H1 (cell line): ENCODE data around the gene PRDM15. TPM values are rescaled to one million over a fixed set of nuclear protein-coding genes. Genes with fewer than 3 reads are reported as not detected.

Experiments used
- CTCF ChIA-PET: fragments of 300-600 bp; sonication (Branson Sonifier 250); formaldehyde crosslinking; loops from one replicate; lab custom pipeline; 2021; ENCODE audit not compliant: partially characterized antibody; lab: Charles Lee
- POLR2A ChIA-PET: fragments of 300-600 bp; sonication (Branson Sonifier 250); formaldehyde crosslinking; loops from one replicate; lab custom pipeline; 2021; ENCODE audit warnings: inconsistent platforms; ENCODE audit not compliant: partially characterized antibody; lab: Charles Lee
- DNase-seq, 2 experiments: peaks; one replicate each; pipeline versions ENCODE4 v3.0.0 to v3.0.0-alpha.2; 2010 to 2022; ENCODE audit warnings: low spot score in 2 of 2, low read depth in 1 of 2, mixed read lengths in 1 of 2
- FAIRE-seq: peaks from 2 replicates; lab custom pipeline; 2011; peaks lifted over from hg19 to GRCh38; lab: Jason Lieb, UNC
- H2AFZ ChIP-seq: 2 replicates; pipeline ENCODE4 v1.8.1; 2012; ENCODE audit warnings: low read length, inconsistent platforms
- H2AK5ac ChIP-seq: 2 replicates; pipeline ENCODE4 v1.6.1; 2013; ENCODE audit warnings: low read depth, low read length
- H2BK120ac ChIP-seq: replicated peaks from 2 replicates; pipeline ENCODE3; 2013; ENCODE audit warnings: low read depth, low read length, inconsistent platforms
- H2BK12ac ChIP-seq: 2 replicates; pipeline ENCODE4 v1.6.1; 2013; ENCODE audit warnings: low read depth, low read length
- H2BK15ac ChIP-seq: 2 replicates; pipeline ENCODE4 v1.6.1; 2013; ENCODE audit warnings: low read length
- H2BK20ac ChIP-seq: 2 replicates; pipeline ENCODE4 v1.6.1; 2013; ENCODE audit warnings: low read length
- H2BK5ac ChIP-seq: 2 replicates; pipeline ENCODE4 v1.6.1; 2013; ENCODE audit warnings: low read depth, low read length
- H3K14ac ChIP-seq: 2 replicates; pipeline ENCODE4 v1.6.1; 2013; ENCODE audit warnings: inconsistent platforms; ENCODE audit not compliant: insufficient read length
- H3K18ac ChIP-seq: 2 replicates; pipeline ENCODE4 v1.6.1; 2013; ENCODE audit warnings: low read length; ENCODE audit errors: extremely low read depth
- H3K23ac ChIP-seq: 2 replicates; pipeline ENCODE4 v1.6.1; 2013; ENCODE audit warnings: inconsistent platforms; ENCODE audit not compliant: insufficient read length
- H3K23me2 ChIP-seq: 2 replicates; pipeline ENCODE4 v1.6.1; 2013; ENCODE audit warnings: low read depth, low read length
- H3K27ac ChIP-seq: 2 replicates; pipeline ENCODE4 v1.6.1; 2011; ENCODE audit warnings: low read depth, low read length, inconsistent platforms
- H3K27me3 ChIP-seq, 4 experiments: replicated peaks in 1 of 4; 1 replicate in 1 of 4; 2 replicates in 3 of 4; pipeline versions ENCODE4 v1.6.1 to v1.8.1; 2011 to 2013; ENCODE audit warnings: low read length in 3 of 4, mild to moderate bottlenecking in 3 of 4, inconsistent platforms in 2 of 4, mixed read lengths in 2 of 4, moderate library complexity in 1 of 4; ENCODE audit not compliant: control insufficient read depth in 3 of 4, insufficient read depth in 3 of 4; ENCODE audit errors: extremely low read depth in 1 of 4
- H3K36me3 ChIP-seq, 4 experiments: 2 replicates each; pipeline versions ENCODE4 v1.6.1 to v1.8.1; 2011 to 2013; ENCODE audit warnings: mild to moderate bottlenecking in 4 of 4, low read length in 3 of 4, moderate library complexity in 2 of 4, control low read depth in 1 of 4, inconsistent platforms in 1 of 4; ENCODE audit not compliant: insufficient read depth in 4 of 4, control insufficient read depth in 2 of 4
- H3K4ac ChIP-seq: replicated peaks from 2 replicates; pipeline ENCODE3; 2013; ENCODE audit warnings: low read length, low read depth, mixed read lengths, inconsistent platforms; ENCODE audit not compliant: insufficient read length
- H3K4me1 ChIP-seq, 4 experiments: replicated peaks in 1 of 4; 1 replicate in 1 of 4; 2 replicates in 3 of 4; pipeline versions ENCODE4 v1.6.1 to v1.8.1; 2011 to 2013; ENCODE audit warnings: low read length in 3 of 4, inconsistent platforms in 2 of 4, mixed read lengths in 1 of 4; ENCODE audit not compliant: insufficient read depth in 4 of 4, control insufficient read depth in 3 of 4
- H3K4me2 ChIP-seq, 2 experiments: 2 replicates each; pipeline versions ENCODE4 v1.6.1 to v1.8.1; 2011 to 2013; ENCODE audit warnings: low read depth in 2 of 2, low read length in 2 of 2, control low read depth in 1 of 2, inconsistent platforms in 1 of 2, mild to moderate bottlenecking in 1 of 2; ENCODE audit not compliant: insufficient read depth in 1 of 2
- H3K4me3 ChIP-seq, 4 experiments: fragments of 200-600, 300-600 bp in 1 of 4; sonication (generic), shearing (Covaris generic), sonication (Bioruptor Twin) in 1 of 4; 2 replicates each; pipeline versions ENCODE4 v1.5.1 to v1.8.1; 2011 to 2016; ENCODE audit warnings: low read length in 4 of 4, low read depth in 3 of 4, control low read depth in 2 of 4, inconsistent platforms in 2 of 4, mild to moderate bottlenecking in 2 of 4, mixed read lengths in 1 of 4, moderate library complexity in 1 of 4; ENCODE audit not compliant: insufficient read depth in 2 of 4; ENCODE audit errors: extremely low read depth in 1 of 4
- H3K56ac ChIP-seq: replicated peaks from 2 replicates; pipeline ENCODE3; 2013; ENCODE audit warnings: low read depth, mild to moderate bottlenecking, mixed read lengths, low read length, inconsistent platforms; ENCODE audit not compliant: insufficient read length
- H3K79me1 ChIP-seq: 2 replicates; pipeline ENCODE4 v1.6.1; 2013; ENCODE audit warnings: low read depth, low read length, control low read depth
- H3K79me2 ChIP-seq, 2 experiments: 2 replicates each; pipeline versions ENCODE4 v1.6.1 to v1.8.1; 2012 to 2013; ENCODE audit warnings: low read length in 2 of 2, mild to moderate bottlenecking in 2 of 2, inconsistent platforms in 1 of 2; ENCODE audit not compliant: insufficient read depth in 2 of 2, control insufficient read depth in 1 of 2
- H3K9ac ChIP-seq, 4 experiments: replicated peaks in 1 of 4; 1 replicate in 1 of 4; 2 replicates in 3 of 4; pipeline versions ENCODE4 v1.6.1 to v1.8.1; 2011 to 2013; ENCODE audit warnings: low read depth in 3 of 4, low read length in 3 of 4, control low read depth in 2 of 4, mild to moderate bottlenecking in 2 of 4, moderate library complexity in 2 of 4, inconsistent platforms in 1 of 4; ENCODE audit errors: extremely low read depth in 1 of 4
- H3K9me3 ChIP-seq, 2 experiments: 2 replicates each; pipeline versions ENCODE4 v1.6.1 to v1.8.1; 2012 to 2013; ENCODE audit warnings: mild to moderate bottlenecking in 2 of 2, moderate library complexity in 2 of 2, control low read depth in 1 of 2, inconsistent platforms in 1 of 2, low read depth in 1 of 2, low read length in 1 of 2, mixed read lengths in 1 of 2; ENCODE audit not compliant: insufficient read depth in 2 of 2
- H4K20me1 ChIP-seq, 2 experiments: replicated peaks in 1 of 2; 2 replicates each; pipeline versions ENCODE3 to v1.8.1; 2011 to 2013; ENCODE audit warnings: inconsistent platforms in 2 of 2, low read length in 2 of 2, mild to moderate bottlenecking in 1 of 2; ENCODE audit not compliant: insufficient read depth in 2 of 2, control insufficient read depth in 1 of 2
- H4K5ac ChIP-seq: 2 replicates; pipeline ENCODE4 v1.6.1; 2013; ENCODE audit warnings: low read length, low read depth, mixed read lengths, inconsistent platforms; ENCODE audit not compliant: insufficient read length
- H4K8ac ChIP-seq: 2 replicates; pipeline ENCODE4 v1.8.0; 2013; ENCODE audit warnings: mild to moderate bottlenecking, moderate library complexity, low read length, inconsistent platforms; ENCODE audit not compliant: insufficient read depth; ENCODE audit errors: extremely low read depth
- H4K91ac ChIP-seq: replicated peaks from 2 replicates; pipeline ENCODE3; 2013; ENCODE audit warnings: low read length, mixed read lengths, inconsistent platforms; ENCODE audit not compliant: insufficient read length
- CBX5 ChIP-seq: fragments of 300-800, 300-1000 bp; sonication (generic); IDR thresholded peaks from 2 replicates; pipeline ENCODE4 v1.7.1; 2016; ENCODE audit warnings: antibody characterized with exemption, low read length, low read depth
- CHD2 ChIP-seq: IDR thresholded peaks from 2 replicates; pipeline ENCODE4 v1.6.1; 2012; ENCODE audit warnings: low read length, improper control_type of control experiment
- FOSL1 ChIP-seq: IDR thresholded peaks from 2 replicates; pipeline ENCODE4 v1.6.1; 2011; ENCODE audit warnings: mild to moderate bottlenecking, low read depth, low read length, moderate library complexity; ENCODE audit not compliant: insufficient read depth
- POU5F1 ChIP-seq: IDR thresholded peaks from 2 replicates; pipeline ENCODE4 v1.6.1; 2011; ENCODE audit warnings: low read depth, mild to moderate bottlenecking, low read length, moderate library complexity
- WGBS, 2 experiments: shearing (Covaris generic) in 1 of 2; methylation state at CpG; one replicate each; pipeline versions ENCODE4 v1.1.6 to v1.1.7; 2013 to 2015; ENCODE audit warnings: low lambda C conversion rate in 2 of 2, mixed read lengths in 2 of 2, inconsistent platforms in 1 of 2, low coverage in 1 of 2, missing lambda C conversion rate in 1 of 2; ENCODE audit not compliant: insufficient replicate concordance in 2 of 2, insufficient coverage in 1 of 2, insufficient read length in 1 of 2; ENCODE audit errors: extremely low coverage in 1 of 2, missing lambda C conversion rate in 1 of 2; 5-methylcytosine and 5-hydroxymethylcytosine counted together
- polyA plus RNA-seq, 7 experiments: library from polyadenylated mRNA; depleted of rRNA in 3 of 7; stranded (reverse) in 5 of 7; unstranded in 2 of 7; fragments of >200 nt in 5 of 7; fragments of 200-250 nt in 2 of 7; gene quantifications; 1 replicate in 5 of 7; 2 replicates in 1 of 7; 4 replicates in 1 of 7; pipeline versions ENCODE4 v1.2.1 to v1.2.3, GENCODE V29; 2011 to 2013; ENCODE audit warnings: missing spikeins in 2 of 7, mixed read lengths in 2 of 7
- total RNA-seq: library from RNA; stranded (reverse); fragmentation: NEBNext Ultra II Directional; extraction: Animal tissue kit (Norgen Biotek cat#: 25700); gene quantifications from 2 replicates; pipeline ENCODE4 v1.2.1, GENCODE V29; 2021
- TF ChIP-seq, protein P1 (sequence below): IDR thresholded peaks from 2 replicates; pipeline ENCODE4 v1.6.1; 2011; ENCODE audit warnings: low read length, improper control_type of control experiment

Gene PRDM15
- total and polyA plus RNA-seq, 2 of the 8 experiments (the other 6 are each of a cell fraction or from before 2014, with no cell fraction given): 9.7 to 10.5 TPM

DNA sequence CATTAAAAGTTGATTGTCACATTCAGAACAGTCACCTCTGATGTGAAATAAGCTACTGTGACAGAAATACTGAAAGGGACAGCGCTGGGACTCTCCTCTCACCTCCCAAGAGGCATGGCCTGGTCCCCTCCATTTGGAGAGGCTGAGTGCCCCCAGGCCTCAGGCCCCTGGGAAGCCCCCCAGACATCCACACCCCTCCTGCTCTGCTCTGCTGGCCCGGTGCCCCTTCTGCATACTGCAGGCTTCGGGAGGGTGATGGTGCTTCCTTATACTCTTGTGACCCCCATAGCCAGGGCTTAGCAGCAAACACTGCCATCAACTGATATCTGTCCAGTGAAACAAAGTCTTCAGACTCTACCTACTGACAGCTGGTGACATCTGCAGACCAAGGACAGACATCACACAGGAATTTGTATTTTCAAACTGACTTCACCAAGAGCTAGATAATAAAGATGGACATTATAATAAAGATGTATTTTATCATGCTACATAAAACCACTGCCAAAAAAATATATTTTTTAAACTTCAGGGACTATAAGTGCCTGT lies 37.8 kb upstream of the PRDM15 start:
- Histone ChIP-seq H4K5ac (no peak overlapping the region), H3K79me2 (no peaks in the 10 kb centered on the region), H3K27me3 (no peaks in the 10 kb centered on the region), H3K9me3 (no peaks in the 10 kb centered on the region), H3K14ac (no peak overlapping the region), H3K79me1 (no peaks in the 10 kb centered on the region), H2AFZ (no peak overlapping the region), H3K9ac (no peak overlapping the region), H4K91ac (no peak overlapping the region), H2BK12ac (no peak overlapping the region), H3K56ac (no peak overlapping the region), H2BK120ac (no peak overlapping the region), H4K20me1 (peaks cover 0 to 3% of the 10 kb centered on the region in 2 experiments), H3K23me2 (no peaks in the 10 kb centered on the region), H2BK5ac (no peak overlapping the region), H3K4me3 (no peak overlapping the region), H3K4me1 (no peaks in the 10 kb centered on the region; a peak in 1 of 7 replicates), H3K23ac (no peak overlapping the region), H4K8ac (no peak overlapping the region), H2BK15ac (no peak overlapping the region), H3K27ac (no peak overlapping the region), H3K18ac (no peak overlapping the region), H3K4me2 (no peak overlapping the region), H3K4ac (no peak overlapping the region), H2BK20ac (no peak overlapping the region), H2AK5ac (no peak overlapping the region), H3K36me3 (peaks cover 0 to 8% (median 1%) of the 10 kb centered on the region in 4 experiments; a peak in 4 of 8 replicates)
- FAIRE-seq (no peak), DNase-seq (no peak)
- WGBS, 2 experiments: 91% methylated on average over 3 of the region's 3 CpGs; no CpG with 5 or more reads in 1 of the 2 experiments
- TF ChIP-seq CBX5: no peak
- no peak for TF ChIP-seq CHD2
- no peak for TF ChIP-seq FOSL1
- no peak for TF ChIP-seq POU5F1
- TF ChIP-seq, protein P1, sequence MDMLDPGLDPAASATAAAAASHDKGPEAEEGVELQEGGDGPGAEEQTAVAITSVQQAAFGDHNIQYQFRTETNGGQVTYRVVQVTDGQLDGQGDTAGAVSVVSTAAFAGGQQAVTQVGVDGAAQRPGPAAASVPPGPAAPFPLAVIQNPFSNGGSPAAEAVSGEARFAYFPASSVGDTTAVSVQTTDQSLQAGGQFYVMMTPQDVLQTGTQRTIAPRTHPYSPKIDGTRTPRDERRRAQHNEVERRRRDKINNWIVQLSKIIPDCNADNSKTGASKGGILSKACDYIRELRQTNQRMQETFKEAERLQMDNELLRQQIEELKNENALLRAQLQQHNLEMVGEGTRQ: no peak
- POLR2A ChIA-PET: no interaction called here
- CTCF ChIA-PET: interaction anchor here (1.9 kb wide), 1 partner anchor 100 kb away, joined by 10 read pairs; no protein-coding TSS in a partner anchor
